ENCODE measurements around the gene CNOT3.
"Not testable (repeated sequence)": the region's sequence is repeated elsewhere in the genome, so short reads cannot be mapped to it uniquely, and the experiment has no call there.

GRCh38 chr19:54171736-54172431 is 34.3 kb downstream of the CNOT3 start:
- not testable (repeated sequence) for TF ChIP-seq ESRRA (CRISPR knock-in tag; IDR thresholded peaks at IDR 0.05; ENCODE audit: low read depth); MAX (IDR thresholded peaks at IDR 0.05); CTCF (CRISPR knock-in tag; IDR thresholded peaks at IDR 0.05); MYPOP (CRISPR knock-in tag; IDR thresholded peaks at IDR 0.05); BCL3 (CRISPR knock-in tag; IDR thresholded peaks at IDR 0.05); FOXO4 (CRISPR knock-in tag; conservative IDR thresholded peaks at IDR 0.05); MYC (CRISPR knock-in tag; IDR thresholded peaks at IDR 0.05; ENCODE audit: borderline replicate concordance)

Data from HepG2 (cell line).